HG03575 (cell line): ENCODE data around the gene LHFPL2.

Source experiments
- ATAC-seq: cut with Tn5 transposase; IDR thresholded peaks from one replicate; pipeline ENCODE4 v1.9.1; 2021; ENCODE audit not compliant: unreplicated experiment, insufficient number of reproducible peaks, low FRiP score; ENCODE audit errors: extremely low read depth

Gene LHFPL2

GRCh38 chr5:78541086-78541654 is 107.4 kb downstream of the LHFPL2 start:
- ATAC-seq, result no peak

- ATAC-seq, result no peak
Measured at GRCh38 chr5:78540335-78541085, 108.1 kb downstream of the LHFPL2 start.

GRCh38 chr5:78538240-78538850 is 110.2 kb downstream of the LHFPL2 start:
- no peak for ATAC-seq

GRCh38 chr5:78537821-78538220 is 110.8 kb downstream of the LHFPL2 start:
- ATAC-seq, result no peak

GRCh38 chr5:78537411-78537810 is 111.2 kb downstream of the LHFPL2 start:
- ATAC-seq, result no peak

GRCh38 chr5:78536661-78537196 is 111.8 kb downstream of the LHFPL2 start:
- no peak for ATAC-seq

- ATAC-seq, result no peak
Measured at GRCh38 chr5:78534905-78535200, 113.7 kb downstream of the LHFPL2 start.

GRCh38 chr5:78534148-78534904 is 114.2 kb downstream of the LHFPL2 start:
- ATAC-seq, result no peak

- ATAC-seq, result no peak
Measured at GRCh38 chr5:78533356-78533755, 115.2 kb downstream of the LHFPL2 start.

GRCh38 chr5:78530342-78531096 is 118.1 kb downstream of the LHFPL2 start:
- ATAC-seq, result no peak

- ATAC-seq, result no peak
Measured at GRCh38 chr5:78527925-78528324, 120.6 kb downstream of the LHFPL2 start.

- no peak for ATAC-seq
Measured at GRCh38 chr5:78527054-78527859, 121.3 kb downstream of the LHFPL2 start.

GRCh38 chr5:78526049-78526525 is 122.5 kb downstream of the LHFPL2 start:
- ATAC-seq, result no peak

GRCh38 chr5:78523314-78524193 is 125.0 kb downstream of the LHFPL2 start:
- ATAC-seq, result no peak

GRCh38 chr5:78522476-78523260 is 125.9 kb downstream of the LHFPL2 start:
- ATAC-seq, result no peak

GRCh38 chr5:78521455-78521854 is 127.1 kb downstream of the LHFPL2 start:
- ATAC-seq, result no peak
